ENCODE data around the gene GRB2. TPM values are rescaled to one million over a fixed set of nuclear protein-coding genes. Genes with fewer than 3 reads are reported as not detected.

Gene GRB2
- total and polyA plus RNA-seq, 5 donors: 66.7 to 150 (median 114) TPM

- WGBS: 96% methylated on average over 4 of the region's 4 CpGs
- no peak overlapping the region for H3K27ac ChIP-seq (ENCODE audit: low read length)
- no peak overlapping the region for H3K4me3 ChIP-seq (ENCODE audit: low read length)
- no peaks in the 10 kb centered on the region for H3K9me3 ChIP-seq (ENCODE audit: control insufficient read depth, low read length)
- no peak for DNase-seq
- intact Hi-C loops (cut with DNase I): loop anchor here in 1 of 4 donors (10.0 kb wide), 1 partner anchor 53 kb away; no protein-coding TSS in a partner anchor
- H3K27me3 ChIP-seq (ENCODE audit: control insufficient read depth, insufficient read depth): no peaks in the 10 kb centered on the region
- no peak for ATAC-seq
- H3K4me1 ChIP-seq (ENCODE audit: control insufficient read depth, insufficient read depth, low read length): no peaks in the 10 kb centered on the region
These were observed 7.2 kb downstream of the GRB2 start for GRCh38 chr17:75398279-75398678.

- WGBS: 70% methylated on average over 1 of the region's 1 CpG
- ATAC-seq (no peak), DNase-seq (no peak)
- Histone ChIP-seq H3K9me3 (ENCODE audit: control insufficient read depth, low read length) (no peaks in the 10 kb centered on the region), H3K4me1 (ENCODE audit: control insufficient read depth, insufficient read depth, low read length) (no peaks in the 10 kb centered on the region), H3K4me3 (ENCODE audit: low read length) (no peak overlapping the region), H3K27ac (ENCODE audit: low read length) (no peak overlapping the region), H3K27me3 (ENCODE audit: control insufficient read depth, insufficient read depth) (no peaks in the 10 kb centered on the region)
- intact Hi-C loops (cut with DNase I): loop anchor here in 1 of 4 donors (10.0 kb wide), 1 partner anchor 52 kb away; no protein-coding TSS in a partner anchor
These were observed 8.3 kb downstream of the GRB2 start for GRCh38 chr17:75397217-75397616.

- WGBS: 51% methylated on average over 2 of the region's 2 CpGs
- H3K4me3 ChIP-seq (ENCODE audit: low read length): no peak overlapping the region
- H3K4me1 ChIP-seq (ENCODE audit: control insufficient read depth, insufficient read depth, low read length): no peaks in the 10 kb centered on the region
- intact Hi-C loops (cut with DNase I): loop anchor here in 1 of 4 donors (10.0 kb wide), 1 partner anchor 52 kb away; no protein-coding TSS in a partner anchor
- H3K9me3 ChIP-seq (ENCODE audit: control insufficient read depth, low read length): no peaks in the 10 kb centered on the region
- DNase-seq (no peak), ATAC-seq (no peak)
- H3K27me3 ChIP-seq (ENCODE audit: control insufficient read depth, insufficient read depth): no peaks in the 10 kb centered on the region
- H3K27ac ChIP-seq (ENCODE audit: low read length): no peak overlapping the region
These were observed 8.7 kb downstream of the GRB2 start for GRCh38 chr17:75396796-75397195.

DNA sequence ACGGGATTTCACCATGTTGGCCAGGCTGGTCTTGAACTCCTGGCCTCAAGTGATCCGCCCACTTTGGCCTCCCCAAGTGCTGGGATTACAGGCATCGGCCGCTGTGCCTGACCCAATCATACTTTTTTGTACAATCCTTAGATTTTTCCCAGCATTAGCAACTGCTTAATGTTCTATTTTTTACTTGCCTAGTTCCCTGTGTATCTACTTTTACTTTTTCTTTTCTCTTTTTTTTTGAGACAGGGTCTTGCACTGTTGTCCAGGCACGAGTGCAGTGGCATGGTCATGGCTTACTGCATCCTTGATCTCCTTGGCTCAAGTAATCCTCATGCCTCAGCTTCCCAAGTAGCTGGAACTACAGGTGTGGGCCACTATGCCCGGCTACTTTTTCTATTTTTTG, 9.5 kb downstream of the GRB2 start:
- H3K4me1 ChIP-seq (ENCODE audit: control insufficient read depth, insufficient read depth, low read length): no peaks in the 10 kb centered on the region

DNA sequence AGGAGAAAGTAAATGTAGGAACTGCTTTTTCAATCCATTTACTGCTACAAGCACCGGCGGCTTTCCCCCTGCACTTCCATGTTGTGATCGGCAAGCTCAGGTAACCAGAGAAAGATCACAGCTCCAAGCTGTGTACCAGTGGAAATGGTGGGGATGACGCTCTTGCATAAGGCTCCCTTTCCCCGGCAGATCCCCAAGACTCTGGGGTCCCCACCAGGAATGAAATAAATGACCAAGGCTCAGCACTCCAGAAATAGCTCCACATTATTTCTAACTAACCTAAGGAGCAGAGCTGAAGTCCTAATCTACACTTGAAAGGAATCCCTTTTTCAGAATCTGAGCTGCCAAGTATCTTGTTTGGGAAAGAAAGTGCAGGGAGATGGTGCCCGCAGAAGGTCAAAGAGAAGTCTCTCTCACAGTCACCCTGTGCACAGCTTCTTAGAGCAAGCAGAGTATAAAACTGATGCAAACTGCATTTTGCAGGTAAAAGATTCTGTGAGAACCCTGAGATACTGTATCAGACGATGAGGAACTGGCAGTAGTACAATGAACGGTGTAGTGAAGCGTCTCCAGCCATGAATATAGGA, 11.1 kb downstream of the GRB2 start:
- Histone ChIP-seq H3K4me1 (ENCODE audit: control insufficient read depth, insufficient read depth, low read length) (no peaks in the 10 kb centered on the region), H3K4me3 (ENCODE audit: low read length) (peak overlapping the region; percentile 75), H3K9me3 (ENCODE audit: control insufficient read depth, low read length) (no peaks in the 10 kb centered on the region), H3K27ac (ENCODE audit: low read length) (peak overlapping the region; percentile 61), H3K27me3 (ENCODE audit: control insufficient read depth, insufficient read depth) (no peaks in the 10 kb centered on the region)
- intact Hi-C loops (cut with DNase I): loop anchor here in 1 of 4 donors (10.0 kb wide), 1 partner anchor 50 kb away; no protein-coding TSS in a partner anchor
- WGBS: 9% methylated on average over 9 of the region's 9 CpGs
- ATAC-seq (no peak), DNase-seq (no peak)

More for the DNA sequence above, 9.5 kb downstream of the GRB2 start:
- no peak overlapping the region for H3K4me3 ChIP-seq (ENCODE audit: low read length)
- WGBS: 81% methylated on average over 6 of the region's 6 CpGs
- DNase-seq (no peak), ATAC-seq (no peak)
- H3K27me3 ChIP-seq (ENCODE audit: control insufficient read depth, insufficient read depth): no peaks in the 10 kb centered on the region
- intact Hi-C loops (cut with DNase I): loop anchor here in 1 of 4 donors (10.0 kb wide), 1 partner anchor 51 kb away; no protein-coding TSS in a partner anchor
- no peak overlapping the region for H3K27ac ChIP-seq (ENCODE audit: low read length)
- no peaks in the 10 kb centered on the region for H3K9me3 ChIP-seq (ENCODE audit: control insufficient read depth, low read length)

DNA sequence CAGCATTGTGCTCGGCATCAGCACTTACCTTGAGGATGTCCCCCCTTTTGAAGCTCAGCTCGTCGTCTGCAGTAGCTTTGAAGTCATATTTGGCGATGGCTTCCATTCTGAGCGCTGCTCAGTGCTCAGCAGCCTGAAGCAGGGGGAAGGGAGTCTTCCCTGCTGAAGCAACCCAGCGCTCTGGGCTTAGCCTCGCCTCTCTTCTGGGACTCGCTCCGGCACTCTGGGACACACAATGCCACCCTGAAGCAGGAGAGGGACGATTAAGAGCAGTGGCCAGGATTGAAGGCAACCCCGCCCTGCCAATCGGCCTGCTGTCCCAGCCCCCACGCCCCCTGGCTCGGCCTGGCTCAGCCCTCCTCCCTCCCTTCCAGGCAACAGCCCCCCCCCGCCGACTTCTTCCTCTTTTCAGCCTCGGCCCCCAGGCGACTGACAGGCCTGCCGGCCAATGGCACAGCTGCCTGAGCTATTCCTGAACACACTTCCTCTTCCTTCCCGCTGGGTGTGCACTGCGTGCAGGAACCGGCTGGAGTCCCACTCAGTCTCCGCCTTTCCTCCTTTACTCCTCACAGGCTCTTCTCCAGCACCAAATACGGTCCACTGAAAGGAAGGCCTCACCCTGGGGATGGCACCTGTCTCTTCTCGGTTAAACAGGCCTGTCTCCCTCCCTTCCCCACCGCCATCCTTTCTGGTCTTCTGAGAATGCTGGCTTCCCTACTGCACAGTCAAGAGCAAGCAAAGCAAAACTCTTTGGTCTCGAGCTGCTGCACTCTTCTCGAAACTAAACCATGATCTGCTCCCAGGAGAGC, 11.8 kb downstream of the GRB2 start:
- Histone ChIP-seq H3K27me3 (ENCODE audit: control insufficient read depth, insufficient read depth) (no peaks in the 10 kb centered on the region), H3K9me3 (ENCODE audit: control insufficient read depth, low read length) (no peaks in the 10 kb centered on the region), H3K27ac (ENCODE audit: low read length) (peak overlapping the region; percentile 76), H3K4me1 (ENCODE audit: control insufficient read depth, insufficient read depth, low read length) (no peaks in the 10 kb centered on the region), H3K4me3 (ENCODE audit: low read length) (peak overlapping the region; percentile 75)
- intact Hi-C loops (cut with DNase I): loop anchor here in 1 of 4 donors (10.0 kb wide), 1 partner anchor 49 kb away; no protein-coding TSS in a partner anchor
- ATAC-seq: peak; percentile 100
- peak; percentile 99 to 100 (median 100) for DNase-seq
- WGBS: under 1% methylated on average over 28 of the region's 28 CpGs

GRCh38 chr17:75392559-75392958, 12.9 kb downstream of the GRB2 start:
- 36% methylated on average over 3 of the region's 3 CpGs for WGBS
- Histone ChIP-seq H3K9me3 (ENCODE audit: control insufficient read depth, low read length) (no peaks in the 10 kb centered on the region), H3K4me1 (ENCODE audit: control insufficient read depth, insufficient read depth, low read length) (no peaks in the 10 kb centered on the region), H3K27me3 (ENCODE audit: control insufficient read depth, insufficient read depth) (no peaks in the 10 kb centered on the region), H3K4me3 (ENCODE audit: low read length) (peak overlapping the region; percentile 75), H3K27ac (ENCODE audit: low read length) (no peak overlapping the region)
- no peak for ATAC-seq
- intact Hi-C loops (cut with DNase I): loop anchor here in 1 of 4 donors (10.0 kb wide), 1 partner anchor 48 kb away; no protein-coding TSS in a partner anchor
- no peak for DNase-seq

- intact Hi-C loops (cut with DNase I): loop anchor here in 1 of 4 donors (10.0 kb wide), 1 partner anchor 46 kb away; no protein-coding TSS in a partner anchor
- no peaks in the 10 kb centered on the region for H3K9me3 ChIP-seq (ENCODE audit: control insufficient read depth, low read length)
- WGBS: 31% methylated on average over 3 of the region's 3 CpGs
- no peak overlapping the region for H3K27ac ChIP-seq (ENCODE audit: low read length)
- H3K27me3 ChIP-seq (ENCODE audit: control insufficient read depth, insufficient read depth): no peaks in the 10 kb centered on the region
- H3K4me3 ChIP-seq (ENCODE audit: low read length): no peak overlapping the region
- ATAC-seq: no peak
- no peak for DNase-seq
- no peaks in the 10 kb centered on the region for H3K4me1 ChIP-seq (ENCODE audit: control insufficient read depth, insufficient read depth, low read length)
These were observed 14.5 kb downstream of the GRB2 start for GRCh38 chr17:75390982-75391381.

- DNase-seq: no peak
- intact Hi-C loops (cut with DNase I): no loop called here
- 74% methylated on average over 3 of the region's 3 CpGs for WGBS
- Histone ChIP-seq H3K4me1 (ENCODE audit: control insufficient read depth, insufficient read depth, low read length) (peaks cover 1% of the 10 kb centered on the region), H3K9me3 (ENCODE audit: control insufficient read depth, low read length) (no peaks in the 10 kb centered on the region), H3K27ac (ENCODE audit: low read length) (no peak overlapping the region), H3K27me3 (ENCODE audit: control insufficient read depth, insufficient read depth) (no peaks in the 10 kb centered on the region), H3K4me3 (ENCODE audit: low read length) (no peak overlapping the region)
- ATAC-seq: no peak
These were observed 16.9 kb downstream of the GRB2 start for GRCh38 chr17:75388476-75389030.

- intact Hi-C loops (cut with DNase I): no loop called here
- peaks cover 3% of the 10 kb centered on the region for H3K4me1 ChIP-seq (ENCODE audit: control insufficient read depth, insufficient read depth, low read length)
- H3K9me3 ChIP-seq (ENCODE audit: control insufficient read depth, low read length): no peaks in the 10 kb centered on the region
- no peak overlapping the region for H3K4me3 ChIP-seq (ENCODE audit: low read length)
- no peak for DNase-seq
- H3K27me3 ChIP-seq (ENCODE audit: control insufficient read depth, insufficient read depth): no peaks in the 10 kb centered on the region
- ATAC-seq: no peak
- H3K27ac ChIP-seq (ENCODE audit: low read length): no peak overlapping the region
- WGBS: 93% methylated on average over 3 of the region's 3 CpGs
These were observed 17.7 kb downstream of the GRB2 start for GRCh38 chr17:75387771-75388170.

- intact Hi-C loops (cut with DNase I): no loop called here
- Histone ChIP-seq H3K27me3 (ENCODE audit: control insufficient read depth, insufficient read depth) (no peaks in the 10 kb centered on the region), H3K4me3 (ENCODE audit: low read length) (no peak overlapping the region), H3K9me3 (ENCODE audit: control insufficient read depth, low read length) (no peaks in the 10 kb centered on the region), H3K4me1 (ENCODE audit: control insufficient read depth, insufficient read depth, low read length) (peaks cover 3% of the 10 kb centered on the region), H3K27ac (ENCODE audit: low read length) (no peak overlapping the region)
- ATAC-seq: no peak
- DNase-seq: no peak
These were observed 19.0 kb downstream of the GRB2 start for GRCh38 chr17:75386430-75386829.
